K562 (cell line): ENCODE measurements around the gene SNX9. TPM values are rescaled to one million over a fixed set of nuclear protein-coding genes. Genes with fewer than 3 reads are reported as not detected.

ENCODE experiments used
- ATAC-seq: fragments of 200-7000 bp; cut with Tn5 transposase; 3 replicates; pipeline ENCODE4 v1.9.1; 2020; ENCODE audit warnings: moderate library complexity
- BruUV-seq: library from RNA; stranded (reverse); fragments of 400-500 nt; replicated peaks from 2 replicates; lab custom pipeline; 2021; lab: Mats Ljungman, UMichigan
- CTCF ChIA-PET: fragments of 300-600 bp; formaldehyde crosslinking; extraction: SDS; loops from one replicate; lab custom pipeline; 2021; ENCODE audit warnings: low intra/inter-chr PET ratio; lab: Yijun Ruan, JAX
- POLR2A ChIA-PET: fragments of 300-600, 350-650 bp; sonication (Branson Sonifier 250); formaldehyde crosslinking; extraction: SDS; loops from one replicate; lab custom pipeline; 2021; ENCODE audit warnings: antibody characterized with exemption, inconsistent platforms; lab: Yijun Ruan, JAX
- DNase-seq, 4 experiments: peaks; one replicate each; pipeline versions ENCODE4 v3.0.0 to v3.0.0-alpha.2; 2011 to 2018; ENCODE audit warnings: low spot score in 3 of 4, mixed read lengths in 3 of 4; ENCODE audit errors: extremely low read depth in 1 of 4
- FAIRE-seq: peaks from 2 replicates; lab custom pipeline; 2011; peaks lifted over from hg19 to GRCh38; lab: Jason Lieb, UNC
- H2AFZ ChIP-seq: 2 replicates; pipeline ENCODE4 v1.6.0; 2011; ENCODE audit warnings: low read depth, low read length, control low read depth, inconsistent platforms
- H3K27ac ChIP-seq: fragments of 200-600 bp; 3 replicates; pipeline ENCODE4 v1.8.0; 2011; ENCODE audit warnings: low read depth, mild to moderate bottlenecking, control low read depth, inconsistent platforms, low read length, moderate library complexity, mixed read lengths; ENCODE audit errors: extremely low read depth
- H3K27me3 ChIP-seq, 2 experiments: fragments of 300-600 bp in 1 of 2; 2 replicates in 1 of 2; 3 replicates in 1 of 2; pipeline versions ENCODE4 v1.6.0 to v1.8.0; 2011; ENCODE audit warnings: inconsistent platforms in 2 of 2, low read length in 2 of 2, mild to moderate bottlenecking in 1 of 2, mixed read lengths in 1 of 2, moderate library complexity in 1 of 2; ENCODE audit not compliant: control insufficient read depth in 2 of 2, insufficient read depth in 2 of 2
- H3K36me3 ChIP-seq: fragments of 300-600 bp; 3 replicates; pipeline ENCODE4 v1.8.0; 2011; ENCODE audit warnings: mild to moderate bottlenecking, low read length, inconsistent platforms; ENCODE audit not compliant: control insufficient read depth, insufficient read depth
- H3K4me1 ChIP-seq, 2 experiments: fragments of 200-600 bp in 1 of 2; replicated peaks in 1 of 2; 2 replicates in 1 of 2; 3 replicates in 1 of 2; pipeline versions ENCODE4 v1.5.1 to v1.8.0; 2011; ENCODE audit warnings: inconsistent platforms in 2 of 2, low read length in 2 of 2, mild to moderate bottlenecking in 1 of 2, mixed read lengths in 1 of 2, moderate library complexity in 1 of 2; ENCODE audit not compliant: control insufficient read depth in 2 of 2, insufficient read depth in 2 of 2
- H3K4me2 ChIP-seq: 2 replicates; pipeline ENCODE4 v1.6.1; 2011; ENCODE audit warnings: low read length, control low read depth, inconsistent platforms, mixed read lengths; ENCODE audit not compliant: insufficient read depth
- H3K4me3 ChIP-seq: fragments of 200-600 bp; sonication (generic), shearing (Covaris generic); 2 replicates; pipeline ENCODE4 v1.5.1; 2016; ENCODE audit warnings: control low read depth, inconsistent platforms
- H3K79me2 ChIP-seq: fragments of 200-600 bp; 3 replicates; pipeline ENCODE4 v1.8.0; 2011; ENCODE audit warnings: low read length, inconsistent platforms; ENCODE audit not compliant: control insufficient read depth, insufficient read depth
- H3K9ac ChIP-seq, 2 experiments: 2 replicates each; pipeline versions ENCODE4 v1.6.0 to v1.6.1; 2011; ENCODE audit warnings: low read depth in 2 of 2, low read length in 2 of 2, control low read depth in 1 of 2, inconsistent platforms in 1 of 2, mild to moderate bottlenecking in 1 of 2, mixed read lengths in 1 of 2; ENCODE audit not compliant: insufficient read depth in 1 of 2
- H3K9me1 ChIP-seq: one replicate; pipeline ENCODE4 v1.6.0; 2011; ENCODE audit warnings: inconsistent platforms, mild to moderate bottlenecking, low read length, moderate library complexity; ENCODE audit not compliant: control insufficient read depth, insufficient read depth
- H3K9me3 ChIP-seq: replicated peaks from 2 replicates; pipeline ENCODE4 v1.5.1; 2011; ENCODE audit warnings: low read depth, low read length, inconsistent platforms; ENCODE audit not compliant: control insufficient read depth, insufficient read depth
- H4K20me1 ChIP-seq: replicated peaks from 2 replicates; pipeline ENCODE4 v1.6.1; 2011; ENCODE audit warnings: low read length, inconsistent platforms, mixed read lengths; ENCODE audit not compliant: control insufficient read depth, insufficient read depth
- C11orf30 ChIP-seq: fragments of 450-650 bp; IDR thresholded peaks from 2 replicates; pipeline ENCODE4 v1.6.1; 2016; ENCODE audit warnings: low read depth, mild to moderate bottlenecking
- HCFC1 ChIP-seq: IDR thresholded peaks from 2 replicates; pipeline ENCODE4 v1.6.1; 2012; ENCODE audit warnings: low read depth, low read length, improper control_type of control experiment
- HMGN3 ChIP-seq: IDR thresholded peaks from 2 replicates; pipeline ENCODE4 v1.6.1; 2011; ENCODE audit warnings: borderline replicate concordance, low read depth, mild to moderate bottlenecking, mixed read lengths, low read length; ENCODE audit not compliant: insufficient read length; ENCODE audit errors: extremely low read depth
- MYC ChIP-seq, 2 experiments: fragments of 250-450 bp in 1 of 2; sonication (Bioruptor Pico) in 1 of 2; IDR thresholded peaks; 2 replicates each; pipeline versions ENCODE4 v1.5.1 to v1.6.1; 2012 to 2021; ENCODE audit warnings: low read depth in 2 of 2, borderline replicate concordance in 1 of 2, improper control_type of control experiment in 1 of 2, low read length in 1 of 2, mild to moderate bottlenecking in 1 of 2, moderate library complexity in 1 of 2
- NR2C2 ChIP-seq, 2 experiments: fragments of 200-800 bp in 1 of 2; sonication (Bioruptor generic) in 1 of 2; sonication (generic) in 1 of 2; formaldehyde crosslinking in 1 of 2; IDR thresholded peaks; 2 replicates each; pipeline versions ENCODE4 v1.6.1 to v1.8.0; 2016 to 2022; ENCODE audit warnings: mild to moderate bottlenecking in 1 of 2, missing compliant biosample characterization in 1 of 2, missing genetic modification characterization in 1 of 2, missing genetic modification reagents in 1 of 2
- NR2F6 ChIP-seq: fragments of 450-650 bp; formaldehyde crosslinking; IDR thresholded peaks from 2 replicates; pipeline ENCODE4 v1.4.0; 2020; ENCODE audit warnings: mild to moderate bottlenecking
- PREB ChIP-seq: sonication (generic); formaldehyde crosslinking; IDR thresholded peaks from 2 replicates; pipeline ENCODE4 v1.8.1; 2023; ENCODE audit warnings: mild to moderate bottlenecking, missing genetic modification reagents
- RCOR1 ChIP-seq, 2 experiments: IDR thresholded peaks; 2 replicates each; pipeline ENCODE4 v1.6.1; 2012; ENCODE audit warnings: low read depth in 2 of 2, low read length in 2 of 2, borderline replicate concordance in 1 of 2, improper control_type of control experiment in 1 of 2
- STAT5A ChIP-seq: IDR thresholded peaks from 2 replicates; pipeline ENCODE4 v1.6.1; 2012; ENCODE audit warnings: low read length, inconsistent platforms, borderline replicate concordance
- TFAM ChIP-seq: fragments of 250-450 bp; sonication (Bioruptor Pico); conservative IDR thresholded peaks from 2 replicates; pipeline ENCODE4 v1.5.0; 2021; ENCODE audit warnings: mild to moderate bottlenecking, moderate library complexity
- XRCC3 ChIP-seq: fragments of 450-650 bp; IDR thresholded peaks from 2 replicates; pipeline ENCODE4 v1.6.1; 2017; ENCODE audit warnings: mild to moderate bottlenecking, moderate library complexity
- ZBTB49 ChIP-seq: sonication (generic); formaldehyde crosslinking; IDR thresholded peaks from 2 replicates; pipeline ENCODE4 v1.8.0; 2022; ENCODE audit warnings: missing genetic modification reagents, mild to moderate bottlenecking, borderline replicate concordance
- ZKSCAN8 ChIP-seq: fragments of 200-800 bp; sonication (Bioruptor generic); IDR thresholded peaks from 2 replicates; pipeline ENCODE4 v1.6.1; 2016; ENCODE audit warnings: missing genetic modification characterization, missing compliant biosample characterization
- ZNF175 ChIP-seq: fragments of 200-800 bp; sonication (Bioruptor generic); IDR thresholded peaks from 2 replicates; pipeline ENCODE4 v1.6.1; 2016; ENCODE audit warnings: low read depth, mild to moderate bottlenecking, missing genetic modification characterization, missing compliant biosample characterization
- ZNF184 ChIP-seq: sonication (generic); formaldehyde crosslinking; IDR thresholded peaks from 2 replicates; pipeline ENCODE4 v1.5.0; 2020; ENCODE audit warnings: missing genetic modification reagents
- ZNF311 ChIP-seq: fragments of 250-450 bp; sonication (Bioruptor Pico); IDR thresholded peaks from 2 replicates; pipeline ENCODE4 v1.4.0; 2020; ENCODE audit warnings: mild to moderate bottlenecking, moderate library complexity
- ZNF41 ChIP-seq: fragments of 250-450 bp; sonication (Bioruptor Pico); conservative IDR thresholded peaks from 2 replicates; pipeline ENCODE4 v1.4.0; 2020; ENCODE audit warnings: mild to moderate bottlenecking
- WGBS: fragments of 100-300 bp; shearing (Covaris generic); methylation state at CpG from one replicate; pipeline ENCODE4 v1.1.6; 2016; ENCODE audit warnings: low coverage, mixed read lengths; ENCODE audit not compliant: insufficient coverage; ENCODE audit errors: missing lambda C conversion rate; 5-methylcytosine and 5-hydroxymethylcytosine counted together
- in situ Hi-C: fragments of 300-500 bp; cut with MboI; formaldehyde crosslinking; loops from 4 replicates; pipeline ENCODE4 v1.15.0; 2018; ENCODE audit warnings: inconsistent platforms, mixed read lengths
- intact Hi-C: fragments of 100-400 bp; cut with micrococcal nuclease; formaldehyde crosslinking; loops from 2 replicates; pipeline ENCODE4 v1.14.2; 2022
- polyA plus RNA-seq, 8 experiments: library from polyadenylated mRNA; depleted of rRNA in 4 of 8; stranded (reverse) in 5 of 8; unstranded in 3 of 8; fragments of >200 nt; fragmentation: Nextera tagmentation in 2 of 8; fragmentation: Illumina TruSeq in 1 of 8; extraction: Ambion mirVana in 2 of 8; extraction: Trizol in 1 of 8; gene quantifications; 2 replicates each; pipeline versions ENCODE4 v1.2.1 to v1.2.3, GENCODE V29; 2011 to 2014; ENCODE audit warnings: inconsistent platforms in 1 of 8, missing spikeins in 1 of 8
- total RNA-seq, 7 experiments: library from RNA; depleted of rRNA in 6 of 7; stranded (reverse); fragments of >200 nt in 6 of 7; fragmentation: Illumina TruSeq in 2 of 7; extraction: Trizol in 2 of 7; gene quantifications; 2 replicates each; pipeline versions ENCODE4 v1.2.1 to v1.2.3, GENCODE V29; 2011 to 2021; ENCODE audit warnings: low replicate concordance in 1 of 7

The SNX9 gene
- total and polyA plus RNA-seq, 9 of the 15 experiments (the other 6 are each of a cell fraction or from before 2014, with no cell fraction given), result 6.0 to 81.7 (median 57.1) TPM

DNA sequence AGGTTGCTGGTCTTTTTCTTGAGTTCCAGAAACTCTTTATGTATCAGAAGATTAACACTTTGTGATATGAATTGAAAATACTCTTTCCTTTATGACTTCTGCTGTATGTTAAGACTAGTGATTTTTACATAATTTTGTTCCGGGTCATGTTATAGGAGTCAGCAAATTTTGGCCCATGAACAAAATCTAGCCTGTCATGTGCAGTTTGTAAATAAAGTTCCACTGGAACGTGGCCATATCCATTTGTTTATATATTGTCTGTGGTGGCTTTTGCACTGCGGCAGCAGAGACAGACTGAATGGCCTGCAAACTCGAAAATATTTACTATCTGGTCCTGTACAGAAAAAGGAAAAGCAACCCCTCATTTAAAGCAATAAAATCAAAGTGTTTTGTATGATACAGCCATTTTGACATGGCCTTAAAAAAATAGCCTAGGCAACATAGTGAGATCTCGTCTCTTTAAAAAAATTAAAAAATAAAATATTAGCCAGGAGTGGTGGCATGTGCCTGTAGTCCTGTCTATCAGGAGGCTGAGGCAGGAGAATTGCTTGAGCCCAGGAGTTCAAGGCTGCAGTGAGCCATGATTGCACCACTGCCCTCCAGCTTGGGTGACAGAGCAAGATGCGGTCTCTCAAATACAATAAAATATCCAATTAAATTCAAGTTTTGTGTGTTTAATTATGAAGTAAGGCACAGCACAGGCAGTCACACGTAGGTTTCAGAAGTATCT is 36.9 kb downstream of the SNX9 start:
- Histone ChIP-seq H3K9ac (no peak overlapping the region; a peak in 1 of 4 replicates), H3K27ac (peak overlapping the region; percentile 44), H3K4me3 (no peak overlapping the region), H2AFZ (no peak overlapping the region), H3K79me2 (peaks cover 100% of the 10 kb centered on the region), H4K20me1 (peaks cover 7% of the 10 kb centered on the region), H3K4me1 (peaks cover 15 to 53% of the 10 kb centered on the region in 2 experiments; a peak in 4 of 5 replicates), H3K9me3 (peaks cover 3% of the 10 kb centered on the region; the same call in 1 of the 2 replicates), H3K27me3 (no peaks in the 10 kb centered on the region), H3K36me3 (peaks cover 6% of the 10 kb centered on the region; the same call in 1 of the 3 replicates), H3K4me2 (peak overlapping the region; percentile 40), H3K9me1 (peaks cover 4% of the 10 kb centered on the region)
- BruUV-seq, result no TSS peak
- in situ Hi-C loops (no loop called here), intact Hi-C loops (loop anchor here (2.0 kb wide), 2 partner anchors 19 to 35 kb away; no protein-coding TSS in a partner anchor)
- ATAC-seq (peak; percentile 8), FAIRE-seq (no peak), DNase-seq (no peak)
- WGBS, result 17% methylated on average over 7 of the region's 7 CpGs
- ChIA-PET CTCF (no interaction called here), POLR2A (interaction anchor here (0.8 kb wide), 1 partner anchor 9 kb away, joined by 4 read pairs; no protein-coding TSS in a partner anchor)
- TF ChIP-seq HMGN3, result no peak
- 0 out of 2 replicates have a peak, but pooled peaks have one; percentile 45 for TF ChIP-seq ZNF175 (CRISPR knock-in tag)
- TF ChIP-seq ZBTB49 (CRISPR knock-in tag), result no peak
- TF ChIP-seq ZNF311 (CRISPR knock-in tag), result no peak
- TF ChIP-seq STAT5A, result 0 out of 2 replicates have a peak, but pooled peaks have one; percentile 7
- TF ChIP-seq RCOR1 (IDR thresholded peaks at IDR 0.05; ENCODE audit: borderline replicate concordance in 1 of 2, low read depth in 2 of 2, low read length in 2 of 2), result 0 out of 4 replicates have a peak, but pooled peaks of 1 of the 2 experiments have one; percentile 18
- TF ChIP-seq ZKSCAN8 (CRISPR knock-in tag), result 0 out of 2 replicates have a peak, but pooled peaks have one; percentile 26
- TF ChIP-seq NR2C2 (CRISPR knock-in tag; IDR thresholded peaks at IDR 0.05), result no peak
- peak; percentile 67 for TF ChIP-seq NR2C2 (tag; IDR thresholded peaks at IDR 0.05)
- 0 out of 2 replicates have a peak, but pooled peaks have one; percentile 23 for TF ChIP-seq HCFC1
- peak; percentile 32; the same call in 1 of the 2 replicates for TF ChIP-seq MYC (IDR thresholded peaks at IDR 0.05; ENCODE audit: low read depth, low read length)
- TF ChIP-seq MYC (CRISPR knock-in tag; IDR thresholded peaks at IDR 0.05; ENCODE audit: borderline replicate concordance, low read depth), result no peak
- TF ChIP-seq TFAM (CRISPR knock-in tag), result no peak
- TF ChIP-seq ZNF184 (CRISPR knock-in tag), result no peak
- TF ChIP-seq ZNF41 (CRISPR knock-in tag), result no peak
- peak; percentile 90 for TF ChIP-seq C11orf30
- no peak for TF ChIP-seq XRCC3
- TF ChIP-seq PREB, result no peak
- no peak for TF ChIP-seq NR2F6 (CRISPR knock-in tag)
